Neutrophil (primary cell): ENCODE data around the gene LEF1.

Experiments used
- H3K27ac ChIP-seq: fragments of 200-600 bp; sonication (generic); 2 replicates; pipeline ENCODE4 v1.5.1; 2016; ENCODE audit warnings: mild to moderate bottlenecking, moderate library complexity
- H3K27me3 ChIP-seq: fragments of 200-600 bp; sonication (generic); 2 replicates; pipeline ENCODE4 v1.6.0; 2016; ENCODE audit warnings: mild to moderate bottlenecking
- H3K36me3 ChIP-seq: fragments of 200-600 bp; sonication (generic); 2 replicates; pipeline ENCODE4 v1.5.1; 2017
- H3K4me1 ChIP-seq, 2 experiments: fragments of 200-600 bp in 1 of 2; sonication (generic) in 1 of 2; 1 replicate in 1 of 2; 2 replicates in 1 of 2; pipeline versions ENCODE4 v1.5.1 to v1.6.1; 2013 to 2016; ENCODE audit warnings: low read depth in 1 of 2, low read length in 1 of 2, mild to moderate bottlenecking in 1 of 2, moderate library complexity in 1 of 2; ENCODE audit not compliant: control insufficient read depth in 1 of 2, insufficient read depth in 1 of 2
- H3K4me3 ChIP-seq, 2 experiments: fragments of 200-600 bp in 1 of 2; sonication (generic) in 1 of 2; 1 replicate in 1 of 2; 2 replicates in 1 of 2; pipeline ENCODE4 v1.5.1; 2013 to 2016; ENCODE audit warnings: low read depth in 1 of 2, low read length in 1 of 2, mild to moderate bottlenecking in 1 of 2, moderate library complexity in 1 of 2
- H3K9me3 ChIP-seq: fragments of 200-600 bp; sonication (generic); 2 replicates; pipeline ENCODE4 v1.5.1; 2016
- CTCF ChIP-seq: fragments of 200-600 bp; sonication (generic); IDR thresholded peaks from 2 replicates; pipeline ENCODE4 v1.5.1; 2016; ENCODE audit warnings: antibody characterized with exemption

Gene LEF1

GRCh38 chr4:108114503-108114902 lies 54.2 kb downstream of the LEF1 start:
- Histone ChIP-seq H3K27ac (no peak overlapping the region), H3K27me3 (no peaks in the 10 kb centered on the region), H3K4me3 (no peak overlapping the region), H3K9me3 (no peaks in the 10 kb centered on the region), H3K36me3 (no peaks in the 10 kb centered on the region), H3K4me1 (no peaks in the 10 kb centered on the region)
- TF ChIP-seq CTCF, result no peak

GRCh38 chr4:108113229-108113628 lies 55.5 kb downstream of the LEF1 start:
- H3K36me3 ChIP-seq, result no peaks in the 10 kb centered on the region
- H3K9me3 ChIP-seq, result no peaks in the 10 kb centered on the region
- no peaks in the 10 kb centered on the region for H3K27me3 ChIP-seq
- H3K4me3 ChIP-seq, result no peak overlapping the region
- no peak for TF ChIP-seq CTCF
- no peaks in the 10 kb centered on the region for H3K4me1 ChIP-seq
- H3K27ac ChIP-seq, result no peak overlapping the region

GRCh38 chr4:108111781-108112180 lies 57.0 kb downstream of the LEF1 start:
- Histone ChIP-seq H3K9me3 (no peaks in the 10 kb centered on the region), H3K27me3 (no peaks in the 10 kb centered on the region), H3K4me3 (no peak overlapping the region), H3K4me1 (no peaks in the 10 kb centered on the region), H3K36me3 (no peaks in the 10 kb centered on the region), H3K27ac (no peak overlapping the region)
- no peak for TF ChIP-seq CTCF

- no peaks in the 10 kb centered on the region for H3K27me3 ChIP-seq
- H3K4me1 ChIP-seq, result no peaks in the 10 kb centered on the region
- no peak for TF ChIP-seq CTCF
- no peak overlapping the region for H3K27ac ChIP-seq
- no peak overlapping the region for H3K4me3 ChIP-seq
- no peaks in the 10 kb centered on the region for H3K9me3 ChIP-seq
- H3K36me3 ChIP-seq, result no peaks in the 10 kb centered on the region
Observed at GRCh38 chr4:108110450-108110849, 58.3 kb downstream of the LEF1 start.

- no peaks in the 10 kb centered on the region for H3K36me3 ChIP-seq
- no peaks in the 10 kb centered on the region for H3K4me1 ChIP-seq
- TF ChIP-seq CTCF, result no peak
- no peaks in the 10 kb centered on the region for H3K9me3 ChIP-seq
- no peak overlapping the region for H3K4me3 ChIP-seq
- no peak overlapping the region for H3K27ac ChIP-seq
- H3K27me3 ChIP-seq, result no peaks in the 10 kb centered on the region
Observed at GRCh38 chr4:108109997-108110416, 58.7 kb downstream of the LEF1 start.

- Histone ChIP-seq H3K9me3 (no peaks in the 10 kb centered on the region), H3K4me3 (no peak overlapping the region), H3K4me1 (no peaks in the 10 kb centered on the region), H3K27ac (no peak overlapping the region), H3K27me3 (no peaks in the 10 kb centered on the region), H3K36me3 (no peaks in the 10 kb centered on the region)
- TF ChIP-seq CTCF, result no peak
Observed at GRCh38 chr4:108109111-108109510, 59.6 kb downstream of the LEF1 start.
